ENCODE data around the gene ATP10D.

The ATP10D gene

GRCh38 chr4:47465004-47465403, 20.1 kb upstream of the ATP10D start:
- H3K4me3 ChIP-seq (ENCODE audit: control insufficient read depth, low read depth, low read length): no peak overlapping the region
- no peak for TF ChIP-seq CTCF (IDR thresholded peaks at IDR 0.05; ENCODE audit: control insufficient read depth, insufficient read depth, low read depth, low read length, missing control alignments)
- DNase-seq (ENCODE audit: low read depth): no peak

- TF ChIP-seq CTCF (IDR thresholded peaks at IDR 0.05; ENCODE audit: control insufficient read depth, insufficient read depth, low read depth, low read length, missing control alignments): no peak
- H3K4me3 ChIP-seq (ENCODE audit: control insufficient read depth, low read depth, low read length): no peak overlapping the region
- DNase-seq (ENCODE audit: low read depth): no peak
Measured at GRCh38 chr4:47466056-47466785, 18.9 kb upstream of the ATP10D start.

GRCh38 chr4:47468706-47469365, 16.2 kb upstream of the ATP10D start:
- peak; percentile 11 for DNase-seq (ENCODE audit: low read depth)
- no peak for TF ChIP-seq CTCF (IDR thresholded peaks at IDR 0.05; ENCODE audit: control insufficient read depth, insufficient read depth, low read depth, low read length, missing control alignments)
- no peak overlapping the region for H3K4me3 ChIP-seq (ENCODE audit: control insufficient read depth, low read depth, low read length)

- H3K4me3 ChIP-seq (ENCODE audit: control insufficient read depth, low read depth, low read length): no peak overlapping the region
- TF ChIP-seq CTCF (IDR thresholded peaks at IDR 0.05; ENCODE audit: control insufficient read depth, insufficient read depth, low read depth, low read length, missing control alignments): no peak
- DNase-seq (ENCODE audit: low read depth): peak; percentile 20
Measured at GRCh38 chr4:47469951-47470350, 15.1 kb upstream of the ATP10D start.

GRCh38 chr4:47471064-47471463, 14.0 kb upstream of the ATP10D start:
- TF ChIP-seq CTCF (IDR thresholded peaks at IDR 0.05; ENCODE audit: control insufficient read depth, insufficient read depth, low read depth, low read length, missing control alignments): no peak
- no peak for DNase-seq (ENCODE audit: low read depth)
- no peak overlapping the region for H3K4me3 ChIP-seq (ENCODE audit: control insufficient read depth, low read depth, low read length)

- no peak overlapping the region for H3K4me3 ChIP-seq (ENCODE audit: control insufficient read depth, low read depth, low read length)
- DNase-seq (ENCODE audit: low read depth): no peak
- TF ChIP-seq CTCF (IDR thresholded peaks at IDR 0.05; ENCODE audit: control insufficient read depth, insufficient read depth, low read depth, low read length, missing control alignments): no peak
Measured at GRCh38 chr4:47471591-47471990, 13.5 kb upstream of the ATP10D start.
